Endometrial microvascular endothelial cells (primary cell): ENCODE data around the gene RAB8A. TPM values are rescaled to one million over a fixed set of nuclear protein-coding genes. Genes with fewer than 3 reads are reported as not detected.

ENCODE experiments used
- in situ Hi-C: cut with HindIII; loops from 2 replicates; pipeline ENCODE4 v1.10.0; 2017; ENCODE audit warnings: low sequenced_read_pairs, low pct_unique_long_range_greater_than_20kb; ENCODE audit errors: inconsistent ontology term
- total RNA-seq: library from RNA; depleted of rRNA; stranded (reverse); fragments of >200 nt; gene quantifications from one replicate; pipeline ENCODE4 v1.2.3, GENCODE V29; 2015; ENCODE audit errors: inconsistent ontology term

The RAB8A gene
- 87.3 TPM for total RNA-seq

GRCh38 chr19:16111160-16111908, at the start of gene RAB8A:
Gene RAB8A (plus strand): TSS chr19:16111889. CDS start chr19:16111902, 13 bp downstream.
- in situ Hi-C loops: no loop called here

DNA sequence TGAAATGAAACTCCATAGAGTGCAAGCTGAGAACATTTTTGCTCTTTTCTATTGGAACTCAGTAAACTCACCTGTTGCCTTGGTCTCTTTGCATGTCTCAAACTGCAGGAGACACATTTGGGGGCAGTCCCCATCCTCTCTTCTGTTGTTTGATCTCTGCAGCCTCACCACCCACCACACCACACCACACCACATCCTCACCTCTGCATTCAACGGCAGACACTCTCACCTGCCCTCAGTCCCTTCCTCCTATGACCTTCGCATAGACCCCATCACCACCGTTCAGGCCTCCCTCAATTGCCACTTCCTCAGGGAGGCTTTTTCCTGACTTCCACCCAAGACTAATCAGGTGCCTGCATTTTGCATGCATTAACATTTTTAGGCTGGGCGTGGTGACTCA, 49.7 kb upstream of the RAB8A start:
- in situ Hi-C loops: no loop called here

GRCh38 chr19:16062789-16063188, 48.9 kb upstream of the RAB8A start:
- in situ Hi-C loops: no loop called here

DNA sequence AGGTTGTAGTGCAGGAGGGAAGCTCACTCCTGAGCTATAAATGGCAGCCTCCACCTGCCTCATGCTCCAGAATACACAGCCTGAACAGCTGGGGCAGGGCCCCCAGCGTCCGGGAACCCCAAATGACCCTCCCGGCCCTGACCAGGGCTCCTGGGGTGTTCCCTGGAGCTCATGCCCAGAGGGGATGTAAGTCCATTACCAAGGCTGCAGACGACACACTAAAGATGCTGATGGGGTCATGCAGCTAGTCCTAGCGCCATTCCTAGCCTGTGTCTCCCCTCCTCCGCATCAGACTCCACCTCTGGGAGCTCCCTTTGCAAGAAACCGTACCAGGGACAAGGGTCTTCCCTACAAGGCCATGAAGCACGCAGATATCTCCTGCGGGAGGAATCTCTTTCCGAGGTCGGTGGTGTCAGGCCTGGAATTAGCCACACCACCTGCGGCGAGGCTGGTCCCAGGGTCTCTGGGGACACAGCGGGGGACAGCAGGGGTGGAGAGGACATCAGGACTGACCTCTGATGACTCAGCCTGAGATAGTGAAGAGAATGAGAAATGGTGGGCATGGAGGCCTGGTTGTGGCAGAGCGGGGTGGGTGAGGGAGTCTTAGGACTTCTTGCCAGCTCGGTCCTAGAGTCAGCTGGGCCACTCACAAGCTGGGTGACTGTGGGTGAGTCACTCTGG, 47.3 kb upstream of the RAB8A start:
- in situ Hi-C loops: no loop called here

DNA sequence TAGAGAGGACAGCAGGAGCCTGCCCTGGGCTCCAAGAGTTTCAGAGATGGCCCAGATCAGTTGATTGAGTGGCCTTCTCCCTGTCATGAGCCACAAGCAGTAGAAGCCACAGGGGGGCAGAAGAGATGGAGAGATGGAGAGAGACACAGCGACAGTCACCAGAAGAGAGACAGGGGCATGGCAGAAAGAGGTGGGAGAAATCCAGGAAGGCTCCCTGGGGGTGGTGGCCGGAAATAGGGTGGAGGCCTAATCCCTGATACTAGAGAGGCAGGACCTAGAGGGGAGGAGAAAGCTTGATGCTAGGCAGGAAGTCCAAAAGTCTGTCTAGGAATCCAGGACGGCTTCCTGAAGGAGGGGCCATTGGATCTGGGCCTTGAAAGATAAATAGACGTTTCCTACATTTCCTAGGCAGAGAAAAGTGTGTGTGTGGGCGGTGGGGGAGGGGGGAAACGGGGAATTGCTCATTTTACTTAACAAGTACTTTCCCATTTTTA, 45.0 kb upstream of the RAB8A start:
- in situ Hi-C loops: no loop called here

- in situ Hi-C loops: no loop called here
Observed at GRCh38 chr19:16067205-16067938, 44.3 kb upstream of the RAB8A start.

DNA sequence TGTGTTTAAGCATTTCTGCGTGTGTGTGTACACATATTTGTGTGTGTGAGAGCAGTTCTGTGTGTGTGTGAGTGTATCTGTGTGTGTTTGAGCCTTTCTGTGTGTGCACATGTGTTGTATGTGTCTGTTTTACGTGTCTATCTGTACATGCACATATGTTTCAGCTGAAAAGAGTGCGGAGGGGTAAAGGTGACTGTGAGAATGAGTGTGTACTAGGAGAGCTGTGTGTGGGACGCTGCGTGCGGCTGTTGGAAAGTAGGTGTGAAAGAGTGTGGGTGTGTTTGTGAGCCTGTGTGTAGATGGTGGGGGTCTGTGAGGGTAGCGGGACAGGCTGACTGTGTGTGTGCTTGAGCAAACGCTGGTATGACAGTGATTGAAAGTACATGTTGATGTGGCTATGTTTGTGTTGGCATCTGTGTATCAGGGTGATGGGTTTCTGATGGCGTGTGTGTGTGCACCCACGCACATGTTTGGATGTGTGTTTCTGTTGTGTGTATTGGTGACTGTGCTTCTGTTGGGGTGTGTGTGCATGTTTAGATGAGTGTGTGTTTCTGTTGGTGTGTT, 42.9 kb upstream of the RAB8A start:
- in situ Hi-C loops: no loop called here

DNA sequence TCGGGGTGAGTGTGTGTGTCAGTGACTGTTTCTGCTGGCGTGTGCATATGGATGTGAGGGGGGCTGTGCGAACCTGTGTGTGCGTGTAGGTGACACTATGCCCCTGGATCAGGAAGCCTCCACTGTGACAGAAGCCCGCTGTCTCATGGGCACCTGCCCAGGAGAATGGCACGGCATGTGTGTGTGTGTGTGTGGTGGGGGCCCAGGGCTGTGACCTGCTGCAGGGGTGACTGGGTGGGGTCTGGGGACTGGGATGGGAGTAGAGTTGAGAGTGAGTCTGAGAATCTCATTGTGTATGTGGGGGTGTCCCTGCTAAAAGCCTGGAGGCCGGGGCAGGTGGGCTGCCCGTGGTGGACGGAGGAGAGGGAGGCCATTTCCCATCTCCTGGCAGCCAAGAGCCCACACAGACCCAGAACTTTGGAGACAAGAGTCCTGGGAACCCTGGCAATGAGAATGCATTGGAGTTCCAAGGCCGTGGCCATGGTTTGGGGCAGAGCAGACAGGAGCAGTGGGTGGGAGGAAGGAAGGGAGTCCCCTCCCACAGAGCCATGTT, 41.8 kb upstream of the RAB8A start:
- in situ Hi-C loops: no loop called here

GRCh38 chr19:16070366-16070990, 41.2 kb upstream of the RAB8A start:
- in situ Hi-C loops: no loop called here

- in situ Hi-C loops: no loop called here
Observed at GRCh38 chr19:16071072-16071691, 40.5 kb upstream of the RAB8A start.

- in situ Hi-C loops: no loop called here
Observed at GRCh38 chr19:16073481-16073880, 38.2 kb upstream of the RAB8A start.

DNA sequence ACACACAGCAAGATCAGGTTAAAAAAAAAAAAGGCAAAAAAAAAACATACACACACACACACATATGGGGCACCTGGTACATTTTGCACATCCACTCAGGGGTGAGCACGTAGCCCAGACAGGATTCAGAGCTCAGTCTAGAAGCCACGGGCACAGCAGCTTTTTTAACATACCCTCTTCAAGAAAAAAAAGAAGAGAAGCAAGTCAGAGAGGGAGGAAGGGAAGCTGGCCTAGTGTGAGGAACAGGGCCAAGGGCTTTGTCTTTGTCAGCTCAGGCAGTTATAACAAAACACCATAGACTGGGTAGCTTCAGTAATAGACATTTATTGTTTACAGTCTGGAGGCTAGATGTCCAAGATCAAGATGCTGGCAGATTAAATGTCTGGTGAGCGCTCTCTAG, 37.7 kb upstream of the RAB8A start:
- in situ Hi-C loops: no loop called here

DNA sequence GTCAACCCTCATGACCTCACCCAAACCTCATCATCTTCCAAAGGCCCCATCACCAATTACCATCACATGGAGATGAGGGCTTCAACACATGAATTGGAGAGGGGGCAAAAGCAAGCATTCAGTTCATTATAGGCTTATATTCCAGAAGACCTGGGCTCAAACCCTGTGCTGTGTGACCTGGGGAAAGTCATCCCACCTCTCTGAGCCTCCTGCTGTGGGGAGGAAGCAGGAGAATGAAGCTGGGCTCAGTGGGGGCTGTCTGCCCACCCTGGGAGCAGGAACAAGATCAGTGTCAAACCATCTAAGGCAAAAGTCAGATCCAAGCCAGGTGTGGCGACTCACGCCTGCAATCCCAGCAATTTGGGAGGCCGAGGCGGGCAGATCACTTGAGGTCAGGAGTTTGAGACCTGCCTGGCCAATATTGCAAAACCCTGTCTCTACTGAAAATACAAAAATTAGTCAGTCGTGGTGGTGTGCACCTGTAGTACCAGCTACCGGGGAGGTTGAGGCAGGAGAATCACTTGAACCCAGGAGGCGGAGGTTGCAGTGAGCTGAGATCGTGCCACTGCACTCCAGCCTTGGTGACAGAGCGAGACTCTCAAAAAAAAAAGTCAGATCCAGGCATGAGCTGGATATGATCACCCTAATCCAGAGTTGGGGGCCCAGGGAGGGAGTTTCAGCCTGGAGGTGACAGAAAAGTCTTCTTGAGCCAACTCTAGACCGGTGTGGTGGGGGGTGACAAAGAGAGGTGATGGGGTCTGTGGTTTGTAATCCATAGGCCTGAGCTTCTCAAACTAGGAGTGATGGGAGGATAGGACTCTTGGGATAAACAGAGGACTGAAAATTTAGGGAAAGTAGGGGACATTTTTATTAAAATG, 37.0 kb upstream of the RAB8A start:
- in situ Hi-C loops: no loop called here

DNA sequence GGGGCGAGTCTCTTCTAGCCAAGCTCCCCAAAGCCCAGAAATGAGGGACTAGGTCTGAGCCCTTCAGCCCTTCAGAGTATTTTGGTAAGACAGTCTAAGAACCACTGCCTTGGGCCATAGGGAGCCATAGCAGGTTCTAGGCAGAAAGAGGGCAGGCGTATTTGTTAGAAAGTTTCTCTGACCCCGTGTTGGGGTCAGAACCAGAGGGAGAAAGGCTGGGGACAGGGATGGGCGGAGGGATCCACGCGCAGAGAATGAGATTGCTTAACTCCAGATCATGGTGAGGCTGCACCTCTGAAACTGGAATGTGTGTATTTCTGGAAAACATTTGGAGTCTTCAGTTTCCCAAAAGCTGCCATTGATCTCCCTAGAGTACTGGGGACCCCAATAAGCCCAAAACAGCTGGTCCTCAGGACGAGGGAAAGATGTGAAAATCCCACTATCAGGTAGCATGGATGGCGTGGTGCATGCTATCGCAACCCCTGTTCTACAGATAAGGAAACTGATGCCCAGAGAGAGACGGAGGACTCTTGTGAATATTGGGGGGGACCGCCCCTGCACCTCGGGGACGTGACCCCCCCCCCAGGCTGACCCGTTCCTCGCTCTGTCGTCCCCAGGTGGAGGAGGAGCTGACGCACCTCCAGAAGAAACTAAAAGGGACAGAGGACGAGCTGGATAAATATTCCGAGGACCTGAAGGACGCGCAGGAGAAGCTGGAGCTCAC, 36.1 kb upstream of the RAB8A start:
- in situ Hi-C loops: no loop called here

- in situ Hi-C loops: no loop called here
Observed at GRCh38 chr19:16076154-16076957, 35.3 kb upstream of the RAB8A start, which contains the start of gene TPM4. Gene TPM4 (plus strand): TSS chr19:16076495. CDS start chr19:16076566, 71 bp downstream.
